SK-N-SH (cell line): ENCODE measurements around the gene CDKL4.

Experiments
- CHD2 ChIP-seq: fragments of 150-350 bp; IDR thresholded peaks from 2 replicates; pipeline ENCODE4 v1.6.1; 2018; ENCODE audit warnings: low read length; ENCODE audit not compliant: partially characterized antibody
- CTCF ChIP-seq: fragments of 200-600 bp; sonication (generic); IDR thresholded peaks from 2 replicates; pipeline ENCODE4 v1.6.1; 2017; ENCODE audit warnings: antibody characterized with exemption, mild to moderate bottlenecking, moderate library complexity
- EP300 ChIP-seq, 2 experiments: IDR thresholded peaks; 2 replicates each; pipeline versions ENCODE4 v1.4.0 to v1.6.1; 2012; ENCODE audit warnings: borderline replicate concordance in 1 of 2, low read depth in 1 of 2, low read length in 1 of 2
- FOXM1 ChIP-seq: IDR thresholded peaks from 2 replicates; pipeline ENCODE4 v1.4.0; 2012; ENCODE audit warnings: low read depth, mild to moderate bottlenecking
- JUND ChIP-seq: IDR thresholded peaks from 2 replicates; pipeline ENCODE4 v1.4.0; 2012
- POLR2AphosphoS5 ChIP-seq: IDR thresholded peaks from 2 replicates; pipeline ENCODE4 v1.6.1; 2012; ENCODE audit warnings: low read depth, low read length
- RXRA ChIP-seq: IDR thresholded peaks from 2 replicates; pipeline ENCODE4 v1.4.0; 2012; ENCODE audit warnings: low read depth, mild to moderate bottlenecking, borderline replicate concordance
- SMC3 ChIP-seq: IDR thresholded peaks from 2 replicates; pipeline ENCODE4 v1.6.1; 2012; ENCODE audit warnings: low read depth, low read length, improper control_type of control experiment
- TCF12 ChIP-seq: IDR thresholded peaks from 2 replicates; pipeline ENCODE4 v1.4.0; 2012
- TEAD4 ChIP-seq: IDR thresholded peaks from 2 replicates; pipeline ENCODE4 v1.4.0; 2012; ENCODE audit warnings: mild to moderate bottlenecking, borderline replicate concordance; ENCODE audit not compliant: insufficient read depth
- USF1 ChIP-seq: IDR thresholded peaks from 2 replicates; pipeline ENCODE4 v1.4.0; 2012; ENCODE audit warnings: low read depth, borderline replicate concordance
- ZBTB33 ChIP-seq: IDR thresholded peaks from 2 replicates; pipeline ENCODE4 v1.4.0; 2012; ENCODE audit warnings: low read depth, borderline replicate concordance

GRCh38 chr2:39160982-39161381 lies 82.8 kb downstream of the CDKL4 start:
- TF ChIP-seq SMC3 (no peak), EP300 (IDR thresholded peaks at IDR 0.05; ENCODE audit: borderline replicate concordance in 1 of 2, low read depth in 1 of 2, low read length in 1 of 2) (no peak), JUND (no peak), CTCF (no peak), TCF12 (no peak), CHD2 (no peak), ZBTB33 (no peak), TEAD4 (no peak), FOXM1 (no peak), USF1 (no peak), RXRA (no peak), POLR2AphosphoS5 (no peak)
